HepG2 (cell line): ENCODE results near the gene ACAP1. TPM values are rescaled to one million over a fixed set of nuclear protein-coding genes. Genes with fewer than 3 reads are reported as not detected.
A peak's percentile ranks its signal among the peaks of the same experiment; 100 is the strongest.

ENCODE experiments used
- CENPBD1 ChIP-seq: sonication (generic); formaldehyde crosslinking; IDR thresholded peaks from 2 replicates; pipeline ENCODE4 v1.8.0; 2022; ENCODE audit warnings: missing genetic modification reagents, low read depth, mild to moderate bottlenecking, borderline replicate concordance
- CERS6 ChIP-seq: sonication (generic); formaldehyde crosslinking; IDR thresholded peaks from 2 replicates; pipeline ENCODE4 v1.5.0; 2020; ENCODE audit warnings: missing genetic modification reagents
- GTF2F1 ChIP-seq: fragments of 150-350 bp; IDR thresholded peaks from 2 replicates; pipeline ENCODE4 v1.6.1; 2014; ENCODE audit warnings: low read length
- ISX ChIP-seq: sonication (generic); formaldehyde crosslinking; conservative IDR thresholded peaks from 2 replicates; pipeline ENCODE4 v1.5.0; 2020; ENCODE audit warnings: missing genetic modification reagents
- KDM3A ChIP-seq: IDR thresholded peaks from 2 replicates; pipeline ENCODE4 v1.6.1; 2018; ENCODE audit warnings: low read depth, missing compliant biosample characterization
- NFE2 ChIP-seq: sonication (generic); formaldehyde crosslinking; IDR thresholded peaks from 2 replicates; pipeline ENCODE4 v1.4.0; 2020; ENCODE audit warnings: missing genetic modification reagents
- NR3C1 ChIP-seq: sonication (generic); formaldehyde crosslinking; IDR thresholded peaks from 2 replicates; pipeline ENCODE4 v1.4.0; 2020; ENCODE audit warnings: missing genetic modification reagents
- PAF1 ChIP-seq: IDR thresholded peaks from 2 replicates; pipeline ENCODE4 v1.6.1; 2016; ENCODE audit warnings: missing genetic modification reagents, missing compliant biosample characterization
- PAX8 ChIP-seq: sonication (generic); formaldehyde crosslinking; IDR thresholded peaks from 2 replicates; pipeline ENCODE4 v1.8.0; 2022; ENCODE audit warnings: mild to moderate bottlenecking, missing genetic modification reagents, borderline replicate concordance
- POLR2AphosphoS2 ChIP-seq: IDR thresholded peaks from 2 replicates; pipeline ENCODE4 v1.6.1; 2011; ENCODE audit warnings: low read depth, low read length, improper control_type of control experiment
- REST ChIP-seq, 2 experiments: IDR thresholded peaks; 2 replicates each; pipeline ENCODE4 v1.6.1; 2011 to 2012; ENCODE audit warnings: low read length in 2 of 2, borderline replicate concordance in 1 of 2, low read depth in 1 of 2, mild to moderate bottlenecking in 1 of 2, moderate library complexity in 1 of 2
- SAP130 ChIP-seq: IDR thresholded peaks from 2 replicates; pipeline ENCODE4 v1.6.1; 2016; ENCODE audit warnings: low read depth
- SKI ChIP-seq: fragments of 450-650 bp; IDR thresholded peaks from one replicate; pipeline ENCODE4 v1.6.1; 2018; ENCODE audit warnings: mild to moderate bottlenecking; ENCODE audit not compliant: partially characterized antibody
- TOE1 ChIP-seq: sonication (generic); formaldehyde crosslinking; IDR thresholded peaks from 2 replicates; pipeline ENCODE4 v1.4.0; 2020; ENCODE audit warnings: mild to moderate bottlenecking, missing genetic modification reagents
- ZBTB2 ChIP-seq: sonication (generic); formaldehyde crosslinking; IDR thresholded peaks from 2 replicates; pipeline ENCODE4 v1.8.0; 2022; ENCODE audit warnings: low read depth, missing genetic modification reagents
- ZNF281 ChIP-seq: sonication (generic); formaldehyde crosslinking; IDR thresholded peaks from 2 replicates; pipeline ENCODE4 v1.4.0; 2020; ENCODE audit warnings: missing genetic modification reagents, borderline replicate concordance
- ZNF75D ChIP-seq: sonication (generic); formaldehyde crosslinking; IDR thresholded peaks from 2 replicates; pipeline ENCODE4 v1.8.1; 2023; ENCODE audit warnings: missing genetic modification reagents, mild to moderate bottlenecking, borderline replicate concordance
- polyA plus RNA-seq, 8 experiments: library from polyadenylated mRNA; depleted of rRNA in 3 of 8; stranded (reverse) in 7 of 8; unstranded in 1 of 8; fragments of >200 nt; fragmentation: Illumina TruSeq in 4 of 8; extraction: Trizol in 4 of 8; gene quantifications; 2 replicates each; pipeline versions ENCODE4 v1.2.1 to v1.2.3, GENCODE V29; 2011 to 2016; ENCODE audit warnings: low read depth in 4 of 8, missing spikeins in 1 of 8, mixed read lengths in 1 of 8; ENCODE audit not compliant: insufficient read depth in 1 of 8
- total RNA-seq, 5 experiments: library from RNA; depleted of rRNA; stranded (reverse); fragments of >200 nt; fragmentation: Illumina TruSeq; extraction: Trizol; gene quantifications; 2 replicates each; pipeline ENCODE4 v1.2.3, GENCODE V29; 2016; ENCODE audit warnings: low read depth in 1 of 5

The ACAP1 gene
- total and polyA plus RNA-seq, 2 of the 13 experiments (the other 11 are each of a cell fraction or from before 2014, with no cell fraction given), result 1.3 to 2.5 TPM

GRCh38 chr17:7314719-7315569, 21.4 kb upstream of the ACAP1 start, which contains the start of gene GPS2 (continued):
- TF ChIP-seq ZBTB2 (peak; percentile 98), PAX8 (CRISPR knock-in tag) (0 out of 2 replicates have a peak, but pooled peaks have one; percentile 26), CENPBD1 (CRISPR knock-in tag) (no peak; the same call in 1 of the 2 replicates), ISX (CRISPR knock-in tag) (no peak; the same call in 1 of the 2 replicates), NR3C1 (CRISPR knock-in tag) (no peak), PAF1 (CRISPR knock-in tag) (no peak), REST (IDR thresholded peaks at IDR 0.05; ENCODE audit: borderline replicate concordance in 1 of 2, low read depth in 1 of 2, low read length in 2 of 2) (peak; percentile 42 to 90), ZNF281 (peak; percentile 10; the same call in 1 of the 2 replicates), KDM3A (CRISPR knock-in tag) (peak; percentile 61; the same call in 1 of the 2 replicates), ZNF75D (CRISPR knock-in tag) (no peak), SKI (no peak), CERS6 (CRISPR knock-in tag) (peak; percentile 82; the same call in 1 of the 2 replicates), SAP130 (CRISPR knock-in tag) (peak; percentile 96), GTF2F1 (no peak), TOE1 (no peak), POLR2AphosphoS2 (no peak; the same call in 1 of the 2 replicates), NFE2 (CRISPR knock-in tag) (no peak)
